GM15510 (cell line): ENCODE results near the gene SLC2A4.

Experiments
- POLR2A ChIP-seq: IDR thresholded peaks from 3 replicates; pipeline ENCODE4 v1.6.1; 2011; ENCODE audit warnings: borderline replicate concordance; ENCODE audit not compliant: insufficient read length; ENCODE audit errors: extremely low read depth

Gene SLC2A4

GRCh38 chr17:7258731-7259554 lies 22.6 kb upstream of the SLC2A4 start:
- no peak for TF ChIP-seq POLR2A

- TF ChIP-seq POLR2A = no peak
Measured at GRCh38 chr17:7259555-7259889, 22.0 kb upstream of the SLC2A4 start.

GRCh38 chr17:7260151-7260550 lies 21.4 kb upstream of the SLC2A4 start:
- no peak for TF ChIP-seq POLR2A

- TF ChIP-seq POLR2A = no peak
Measured at GRCh38 chr17:7260651-7261378, 20.7 kb upstream of the SLC2A4 start.

- TF ChIP-seq POLR2A = no peak
Measured at GRCh38 chr17:7261379-7262191, 19.9 kb upstream of the SLC2A4 start.

- no peak for TF ChIP-seq POLR2A
Measured at GRCh38 chr17:7262192-7262934, 19.2 kb upstream of the SLC2A4 start, which contains the start of gene CLDN7. CLDN7 (minus strand) TSS chr17:7262478; CDS start chr17:7262043, 435 bp downstream.

GRCh38 chr17:7262935-7263800 lies 18.4 kb upstream of the SLC2A4 start:
- no peak for TF ChIP-seq POLR2A

GRCh38 chr17:7263801-7264078 lies 17.8 kb upstream of the SLC2A4 start:
- no peak for TF ChIP-seq POLR2A

GRCh38 chr17:7266784-7267183 lies 14.7 kb upstream of the SLC2A4 start:
- TF ChIP-seq POLR2A = no peak

GRCh38 chr17:7279448-7279847 lies 2.1 kb upstream of the SLC2A4 start:
- no peak for TF ChIP-seq POLR2A

- no peak for TF ChIP-seq POLR2A
Measured at GRCh38 chr17:7280519-7281073, 922 bp upstream of the SLC2A4 start.

GRCh38 chr17:7281953-7282751 lies 634 bp downstream of the SLC2A4 start:
- no peak for TF ChIP-seq POLR2A
